ENCODE data around the gene MTMR11.

DNA sequence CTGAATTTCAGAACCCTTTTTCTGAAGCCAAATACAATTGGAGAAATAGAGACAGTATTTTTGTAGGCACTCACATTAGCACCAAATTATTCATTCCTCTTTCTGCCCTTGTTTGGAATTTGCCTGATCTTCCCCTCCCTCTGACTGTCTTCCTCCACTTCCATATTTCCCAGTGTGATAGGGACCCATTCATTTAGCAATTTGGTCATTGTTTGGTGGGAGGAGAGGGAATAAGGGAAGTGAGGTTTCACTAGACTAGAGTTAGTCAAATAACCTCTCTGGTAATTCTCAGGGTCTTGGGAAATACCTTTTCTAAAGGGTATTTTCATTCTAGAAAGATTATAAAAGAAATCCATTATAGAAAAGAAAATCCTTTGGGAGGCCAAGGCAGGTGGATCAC is 31.0 kb upstream of the MTMR11 start:
- no peak for TF ChIP-seq ZNF384 (IDR thresholded peaks at IDR 0.05)
- no peak for TF ChIP-seq SP1 (IDR thresholded peaks at IDR 0.05)
- no peak for TF ChIP-seq HDGF (IDR thresholded peaks at IDR 0.05; ENCODE audit: borderline replicate concordance)
